SK-N-SH (cell line): ENCODE data around the gene CDHR3.

ENCODE experiments used
- CTCF ChIP-seq: fragments of 200-600 bp; sonication (generic); IDR thresholded peaks from 2 replicates; pipeline ENCODE4 v1.6.1; 2017; ENCODE audit warnings: antibody characterized with exemption, mild to moderate bottlenecking, moderate library complexity
- EP300 ChIP-seq, 2 experiments: IDR thresholded peaks; 2 replicates each; pipeline versions ENCODE4 v1.4.0 to v1.6.1; 2012; ENCODE audit warnings: borderline replicate concordance in 1 of 2, low read depth in 1 of 2, low read length in 1 of 2
- FOXM1 ChIP-seq: IDR thresholded peaks from 2 replicates; pipeline ENCODE4 v1.4.0; 2012; ENCODE audit warnings: low read depth, mild to moderate bottlenecking
- MEF2A ChIP-seq: IDR thresholded peaks from 2 replicates; pipeline ENCODE4 v1.4.0; 2012; ENCODE audit warnings: low read depth, borderline replicate concordance
- POLR2AphosphoS5 ChIP-seq: IDR thresholded peaks from 2 replicates; pipeline ENCODE4 v1.6.1; 2012; ENCODE audit warnings: low read depth, low read length
- REST ChIP-seq: IDR thresholded peaks from 2 replicates; pipeline ENCODE4 v1.6.1; 2012; ENCODE audit warnings: mild to moderate bottlenecking, low read depth, low read length, moderate library complexity
- SIN3A ChIP-seq: IDR thresholded peaks from 2 replicates; pipeline ENCODE4 v1.6.1; 2012; ENCODE audit warnings: low read depth, mild to moderate bottlenecking, low read length, moderate library complexity, borderline replicate concordance
- SMC3 ChIP-seq: IDR thresholded peaks from 2 replicates; pipeline ENCODE4 v1.6.1; 2012; ENCODE audit warnings: low read depth, low read length, improper control_type of control experiment
- YY1 ChIP-seq: IDR thresholded peaks from 2 replicates; pipeline ENCODE4 v1.4.0; 2012; ENCODE audit warnings: low read depth, mild to moderate bottlenecking

- TF ChIP-seq CTCF (no peak), POLR2AphosphoS5 (no peak), MEF2A (no peak), REST (no peak), FOXM1 (no peak), EP300 (IDR thresholded peaks at IDR 0.05; ENCODE audit: borderline replicate concordance in 1 of 2, low read depth in 1 of 2, low read length in 1 of 2) (no peak), SMC3 (no peak), YY1 (no peak), SIN3A (no peak)
These were observed 9.2 kb downstream of the CDHR3 start for GRCh38 chr7:105972276-105972675.
